Lung (tissue), 12 donors: ENCODE measurements around the gene DAPK2. TPM values are rescaled to one million over a fixed set of nuclear protein-coding genes. Genes with fewer than 3 reads are reported as not detected.

Experiments used
- ATAC-seq: fragments of 200-7000 bp; cut with Tn5 transposase; one replicate; pipeline ENCODE4 v1.9.1; 2020; ENCODE audit warnings: moderate number of reproducible peaks; ENCODE audit not compliant: insufficient read depth, low FRiP score
- DNase-seq, 3 donors: peaks; one replicate each; pipeline ENCODE4 v3.0.0-alpha.2; 2013 to 2017
- H3K27ac ChIP-seq, 2 donors: one replicate each; pipeline ENCODE4 v1.5.1; 2013; ENCODE audit warnings: mild to moderate bottlenecking in 2 of 2, moderate library complexity in 2 of 2, control low read depth in 1 of 2, inconsistent platforms in 1 of 2, low read depth in 1 of 2, low read length in 1 of 2
- H3K27me3 ChIP-seq, 3 donors: one replicate each; pipeline ENCODE4 v1.5.1; 2013; ENCODE audit warnings: low read length in 2 of 3; ENCODE audit not compliant: control insufficient read depth in 3 of 3, insufficient read depth in 3 of 3
- H3K36me3 ChIP-seq, 4 donors: one replicate each; pipeline ENCODE4 v1.5.1; 2013; ENCODE audit warnings: low read length in 4 of 4, mild to moderate bottlenecking in 1 of 4, moderate library complexity in 1 of 4; ENCODE audit not compliant: control insufficient read depth in 4 of 4, insufficient read depth in 4 of 4
- H3K4me1 ChIP-seq, 5 donors: one replicate each; pipeline ENCODE4 v1.5.1; 2013; ENCODE audit warnings: low read length in 5 of 5, mild to moderate bottlenecking in 2 of 5, moderate library complexity in 1 of 5; ENCODE audit not compliant: control insufficient read depth in 5 of 5, insufficient read depth in 5 of 5
- H3K4me3 ChIP-seq: one replicate; pipeline ENCODE4 v1.5.1; 2013; ENCODE audit warnings: mild to moderate bottlenecking, control low read depth, moderate library complexity
- H3K9ac ChIP-seq, 2 donors: one replicate each; pipeline ENCODE4 v1.5.1; 2013; ENCODE audit warnings: low read length in 2 of 2, control low read depth in 1 of 2; ENCODE audit not compliant: insufficient read depth in 1 of 2
- H3K9me3 ChIP-seq, 4 donors: one replicate each; pipeline ENCODE4 v1.5.1; 2013; ENCODE audit warnings: low read length in 3 of 4, mild to moderate bottlenecking in 1 of 4, moderate library complexity in 1 of 4; ENCODE audit not compliant: control insufficient read depth in 4 of 4, insufficient read depth in 3 of 4
- WGBS, 2 donors: extraction: QIAGEN DNeasy Blood & Tissue Kit; methylation state at CpG; one replicate each; pipeline ENCODE4 v1.1.7; 2013; 5-methylcytosine and 5-hydroxymethylcytosine counted together
- polyA plus RNA-seq, 2 donors: library from polyadenylated mRNA; stranded (reverse); fragments of 200-250 nt; gene quantifications; one replicate each; pipeline ENCODE4 v1.2.1, GENCODE V29; 2013
- total RNA-seq, 2 donors: library from RNA; depleted of rRNA in 1 of 2; stranded (reverse); fragments of >200 nt in 1 of 2; gene quantifications; one replicate each; pipeline ENCODE4 v1.2.1, GENCODE V29; 2014 to 2021
- TF ChIP-seq, protein P1 (sequence below): IDR thresholded peaks from 2 replicates; pipeline ENCODE4 v1.5.1; 2012; ENCODE audit warnings: mild to moderate bottlenecking; ENCODE audit errors: control extremely low read depth, extremely low read depth
- donor health status: control.
- donor health status: control.
- donor health status: Bipolar disorder and iron deficiency.
- donor health status: healthy.
- donor health status: DM: yes; HTN: yes; CAD: no.

DAPK2 gene
- total and polyA plus RNA-seq, 4 donors = 20.5 to 59.0 (median 49.1) TPM

DNA sequence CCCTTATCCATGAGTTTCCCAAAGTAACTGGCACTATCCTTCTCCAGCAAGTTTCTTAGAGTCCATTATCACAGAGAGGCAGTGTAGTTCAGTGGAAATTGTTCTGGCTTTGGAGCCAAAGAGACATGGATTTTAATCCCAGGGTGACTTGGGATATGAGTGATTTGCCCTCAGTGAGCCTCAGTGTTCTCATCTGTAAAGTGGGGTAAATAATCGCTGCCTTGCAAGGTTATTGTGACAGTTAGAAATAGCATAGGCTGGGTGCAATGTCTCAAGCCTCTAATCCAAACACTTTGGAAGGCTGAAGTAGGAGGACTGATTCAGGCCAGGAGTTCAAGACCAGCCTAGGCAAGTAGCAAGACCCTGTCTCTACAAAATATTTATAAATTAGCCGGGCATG is 30.0 kb downstream of the DAPK2 start:
- TF ChIP-seq, protein P1, sequence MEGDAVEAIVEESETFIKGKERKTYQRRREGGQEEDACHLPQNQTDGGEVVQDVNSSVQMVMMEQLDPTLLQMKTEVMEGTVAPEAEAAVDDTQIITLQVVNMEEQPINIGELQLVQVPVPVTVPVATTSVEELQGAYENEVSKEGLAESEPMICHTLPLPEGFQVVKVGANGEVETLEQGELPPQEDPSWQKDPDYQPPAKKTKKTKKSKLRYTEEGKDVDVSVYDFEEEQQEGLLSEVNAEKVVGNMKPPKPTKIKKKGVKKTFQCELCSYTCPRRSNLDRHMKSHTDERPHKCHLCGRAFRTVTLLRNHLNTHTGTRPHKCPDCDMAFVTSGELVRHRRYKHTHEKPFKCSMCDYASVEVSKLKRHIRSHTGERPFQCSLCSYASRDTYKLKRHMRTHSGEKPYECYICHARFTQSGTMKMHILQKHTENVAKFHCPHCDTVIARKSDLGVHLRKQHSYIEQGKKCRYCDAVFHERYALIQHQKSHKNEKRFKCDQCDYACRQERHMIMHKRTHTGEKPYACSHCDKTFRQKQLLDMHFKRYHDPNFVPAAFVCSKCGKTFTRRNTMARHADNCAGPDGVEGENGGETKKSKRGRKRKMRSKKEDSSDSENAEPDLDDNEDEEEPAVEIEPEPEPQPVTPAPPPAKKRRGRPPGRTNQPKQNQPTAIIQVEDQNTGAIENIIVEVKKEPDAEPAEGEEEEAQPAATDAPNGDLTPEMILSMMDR = no peak
- peak overlapping the region in 1 of 2 donors; percentile 89 for H3K27ac ChIP-seq
- peaks cover 0 to 4% (median 1%) of the 10 kb centered on the region in 4 donors for H3K9me3 ChIP-seq
- peaks cover 8 to 37% (median 16%) of the 10 kb centered on the region in 5 donors for H3K4me1 ChIP-seq
- 84 to 92% methylated on average over 2 of the region's 2 CpGs for WGBS, 2 donors
- ATAC-seq = no peak
- H3K27me3 ChIP-seq = no peaks in the 10 kb centered on the region
- peaks cover 0 to 7% (median 0%) of the 10 kb centered on the region in 4 donors for H3K36me3 ChIP-seq
- no peak overlapping the region for H3K9ac ChIP-seq
- no peak overlapping the region for H3K4me3 ChIP-seq
- no peak for DNase-seq

DNA sequence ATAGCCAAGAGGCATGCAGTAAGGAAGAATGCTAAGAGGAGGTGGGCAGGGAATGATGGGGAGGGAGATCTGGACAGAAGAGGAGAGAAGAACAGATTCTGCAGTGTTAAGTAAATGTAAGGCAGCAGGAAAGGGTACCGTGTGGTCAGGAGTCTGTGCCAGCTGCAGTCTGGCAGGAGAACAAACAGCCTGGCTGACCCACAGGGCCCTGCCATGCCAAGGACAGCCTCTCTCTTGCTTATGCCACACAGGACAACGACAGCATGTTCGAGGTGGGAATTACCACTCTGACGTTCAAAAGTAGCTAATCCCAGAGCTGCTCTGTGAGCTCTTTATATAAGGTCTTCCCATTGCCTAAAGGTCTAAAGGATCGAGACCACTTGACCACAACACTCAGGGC is 31.3 kb downstream of the DAPK2 start:
- 59 to 75% methylated on average over 5 of the region's 5 CpGs for WGBS, 2 donors
- H3K27me3 ChIP-seq = no peaks in the 10 kb centered on the region
- peak overlapping the region in 1 of 2 donors; percentile 7 for H3K9ac ChIP-seq
- peaks cover 8 to 37% (median 20%) of the 10 kb centered on the region in 5 donors for H3K4me1 ChIP-seq
- H3K27ac ChIP-seq = peak overlapping the region; percentile 26 to 89
- ATAC-seq (no peak), DNase-seq (no peak)
- no peaks in the 10 kb centered on the region for H3K36me3 ChIP-seq
- TF ChIP-seq, protein P1 = no peak
- H3K9me3 ChIP-seq = no peaks in the 10 kb centered on the region
- no peak overlapping the region for H3K4me3 ChIP-seq

DNA sequence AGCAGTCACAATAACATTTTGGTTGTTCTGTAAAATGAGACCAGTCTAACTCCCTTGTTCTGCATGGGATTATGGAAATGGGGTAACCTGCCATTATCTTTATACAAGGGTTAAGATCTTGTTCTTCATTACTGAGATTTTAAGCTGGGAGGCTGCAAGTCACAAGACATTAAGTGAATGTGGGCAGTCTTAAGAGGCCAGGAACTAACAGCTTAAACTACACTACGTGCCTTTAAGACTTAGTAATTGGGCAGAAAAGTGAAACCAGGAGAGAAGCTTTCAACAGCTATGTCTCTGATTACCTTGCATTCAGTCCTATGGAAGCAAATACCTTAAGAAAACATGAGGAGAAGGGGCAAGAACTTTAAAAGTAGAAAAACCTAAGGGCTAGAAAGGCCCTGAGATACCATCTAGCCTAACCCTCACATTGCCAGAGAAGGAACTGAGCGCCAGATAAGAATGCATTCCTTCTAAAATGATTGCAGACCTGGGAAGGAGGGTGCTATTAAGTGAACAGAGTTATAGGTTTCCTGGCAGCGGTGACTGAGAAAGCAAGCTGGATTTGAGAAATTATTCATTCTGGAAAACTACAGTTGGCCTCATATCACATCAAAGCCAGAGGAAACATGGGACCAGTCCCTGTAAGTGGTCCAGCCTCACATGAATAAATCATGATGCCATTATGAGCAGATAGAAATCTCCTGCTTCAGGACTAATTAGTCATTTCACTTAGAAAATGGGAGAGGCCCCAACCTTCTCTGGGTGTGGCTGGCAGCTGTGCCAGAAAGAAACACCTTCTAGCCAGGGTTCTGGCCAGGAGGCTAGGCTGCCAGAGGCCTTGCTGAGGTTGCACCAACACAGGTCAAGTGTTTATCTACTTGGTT is 32.9 kb downstream of the DAPK2 start:
- H3K9ac ChIP-seq = peak overlapping the region in 1 of 2 donors; percentile 13
- TF ChIP-seq, protein P1 = no peak
- H3K4me3 ChIP-seq = no peak overlapping the region
- WGBS, 2 donors = 64 to 74% methylated on average over 3 of the region's 3 CpGs
- no peaks in the 10 kb centered on the region for H3K9me3 ChIP-seq
- DNase-seq (peak in 1 of 3 donors; percentile 35), ATAC-seq (peak; percentile 29)
- H3K36me3 ChIP-seq = no peaks in the 10 kb centered on the region
- H3K27me3 ChIP-seq = no peaks in the 10 kb centered on the region
- H3K4me1 ChIP-seq = peaks cover 8 to 37% (median 20%) of the 10 kb centered on the region in 5 donors
- peak overlapping the region; percentile 54 to 89 for H3K27ac ChIP-seq
